ENCODE results near the gene PLXNA3. TPM values are rescaled to one million over a fixed set of nuclear protein-coding genes. Genes with fewer than 3 reads are reported as not detected.
A peak's percentile ranks its signal among the peaks of the same experiment; 100 is the strongest.

The PLXNA3 gene
- total and polyA plus RNA-seq, 12 donors: 2.1 to 83.6 (median 24.8) TPM

GRCh38 chrX:154489182-154489581 is 31.1 kb downstream of the PLXNA3 start:
- peak overlapping the region in 3 of 5 donors; percentile 81 to 97 (median 93) for H3K27ac ChIP-seq
- no peaks in the 10 kb centered on the region for H3K36me3 ChIP-seq (replicated peaks in 1 of 2)
- H3K9me3 ChIP-seq (replicated peaks in 1 of 3): no peaks in the 10 kb centered on the region
- no peak for DNase-seq
- 75 to 93% (median 91%) methylated on average over 1 to 4 of the region's 4 CpGs; no CpG with 5 or more reads in 1 of the 4 donors for WGBS, 4 donors
- H3K4me1 ChIP-seq (replicated peaks in 1 of 2): peaks cover 5 to 14% of the 10 kb centered on the region in 2 donors
- TF ChIP-seq POLR2A (IDR thresholded peaks at IDR 0.05) (no peak), CTCF (IDR thresholded peaks at IDR 0.05) (no peak)
- intact Hi-C loops (cut with DNase I): no loop called here
- no peaks in the 10 kb centered on the region for H3K27me3 ChIP-seq
- peak overlapping the region in 1 of 4 donors; percentile 66 for H3K4me3 ChIP-seq

- DNase-seq: peak in 6 of 7 donors; percentile 50 to 69 (median 56)
- intact Hi-C loops (cut with DNase I): no loop called here
These were observed 31.9 kb downstream of the PLXNA3 start for GRCh38 chrX:154490021-154490413.

GRCh38 chrX:154490414-154491083 is 32.5 kb downstream of the PLXNA3 start, which contains the start of gene SLC10A3:
SLC10A3 (minus strand) TSS chrX:154490629; CDS start chrX:154488940, 1,689 bp downstream.
- intact Hi-C loops (cut with DNase I): no loop called here
- peak within 1 kb of the TSS; percentile 72 to 97 (median 88) for H3K27ac ChIP-seq
- no peaks in the 10 kb centered on the region for H3K36me3 ChIP-seq (replicated peaks in 1 of 2)
- TF ChIP-seq CTCF (IDR thresholded peaks at IDR 0.05) (no peak), POLR2A (IDR thresholded peaks at IDR 0.05) (peak; percentile 83 to 91)
- no peaks in the 10 kb centered on the region for H3K9me3 ChIP-seq (replicated peaks in 1 of 3)
- WGBS, 4 donors: 0 to 26% (median 11%) methylated on average over 1 to 58 of the region's 71 CpGs
- H3K27me3 ChIP-seq: no peaks in the 10 kb centered on the region
- H3K4me1 ChIP-seq (replicated peaks in 1 of 2): peaks cover 3 to 6% of the 10 kb centered on the region in 2 donors
- DNase-seq: peak; percentile 93 to 97 (median 95)
- peak within 1 kb of the TSS in 2 of 4 donors; percentile 2 to 66 for H3K4me3 ChIP-seq

More at GRCh38 chrX:154490021-154490413, 31.9 kb downstream of the PLXNA3 start:
- peak overlapping the region; percentile 46 to 97 (median 88) for H3K27ac ChIP-seq
- H3K4me1 ChIP-seq (replicated peaks in 1 of 2): peaks cover 5 to 8% of the 10 kb centered on the region in 2 donors
- peak overlapping the region in 1 of 4 donors; percentile 66 for H3K4me3 ChIP-seq
- TF ChIP-seq POLR2A (IDR thresholded peaks at IDR 0.05) (no peak), CTCF (IDR thresholded peaks at IDR 0.05) (no peak)
- WGBS, 4 donors: 1 to 66% (median 47%) methylated on average over 11 to 15 of the region's 19 CpGs; no CpG with 5 or more reads in 1 of the 4 donors
- H3K9me3 ChIP-seq (replicated peaks in 1 of 3): no peaks in the 10 kb centered on the region
- no peaks in the 10 kb centered on the region for H3K36me3 ChIP-seq (replicated peaks in 1 of 2)
- H3K27me3 ChIP-seq: no peaks in the 10 kb centered on the region

GRCh38 chrX:154494715-154495114 is 36.6 kb downstream of the PLXNA3 start:
- H3K27ac ChIP-seq: no peak overlapping the region
- peaks cover 0 to 1% of the 10 kb centered on the region in 2 donors for H3K4me1 ChIP-seq (replicated peaks in 1 of 2)
- intact Hi-C loops (cut with DNase I): no loop called here
- no peak for DNase-seq
- TF ChIP-seq CTCF (IDR thresholded peaks at IDR 0.05): no peak
- H3K4me3 ChIP-seq: no peak overlapping the region
- H3K9me3 ChIP-seq (replicated peaks in 1 of 3): no peaks in the 10 kb centered on the region
- H3K36me3 ChIP-seq (replicated peaks in 1 of 2): no peaks in the 10 kb centered on the region
- 63 to 86% (median 77%) methylated on average over 3 of the region's 3 CpGs for WGBS, 4 donors
- no peaks in the 10 kb centered on the region for H3K27me3 ChIP-seq

Measured in adrenal gland (tissue), 12 donors.